ENCODE results near the gene ENDOV. TPM values are rescaled to one million over a fixed set of nuclear protein-coding genes. Genes with fewer than 3 reads are reported as not detected.
A peak's percentile ranks its signal among the peaks of the same experiment; 100 is the strongest.

The ENDOV gene
- total RNA-seq: 10 to 100 TPM; 18.8 to 24.9 TPM
- polyA plus RNA-seq (ENCODE audit: insufficient read length in 6 of 6): 10 to 100 TPM; 37.1 to 49.9 (median 44.0) TPM
- long read RNA-seq, donor 1, partial matches to known transcripts: 0 of 7 reads
- long read RNA-seq, donor 1, other reads (novel, unspliced or antisense): 0 of 7 reads
- long read RNA-seq, donor 2, partial matches to known transcripts: 0 of 7 reads
- long read RNA-seq, donor 2, other reads (novel, unspliced or antisense): 0 of 7 reads
- long read RNA-seq, donor 3, partial matches to known transcripts: 0 of 3 reads
- long read RNA-seq, donor 3, other reads (novel, unspliced or antisense): 0 of 3 reads
- long read RNA-seq, donor 4, transcript ENDOV-201 (8 exons, 1,226 nt): minor isoform, 5 of 31 reads
- long read RNA-seq, donor 4, transcript ENDOV-213 (9 exons, 2,680 nt): major isoform, 6 of 31 reads
- long read RNA-seq, donor 4, partial matches to known transcripts: 3 of 31 reads
- long read RNA-seq, donor 4, other reads (novel, unspliced or antisense): 16 of 31 reads
- long read RNA-seq, donor 5, partial matches to known transcripts: 0 of 4 reads
- long read RNA-seq, donor 5, other reads (novel, unspliced or antisense): 0 of 4 reads
- long read RNA-seq, donor 6, partial matches to known transcripts: 0 of 4 reads
- long read RNA-seq, donor 6, other reads (novel, unspliced or antisense): 0 of 4 reads
- long read RNA-seq, donor 7, partial matches to known transcripts: 0 of 2 reads
- long read RNA-seq, donor 7, other reads (novel, unspliced or antisense): 0 of 2 reads
- long read RNA-seq, donor 8, partial matches to known transcripts: 0 of 2 reads
- long read RNA-seq, donor 8, other reads (novel, unspliced or antisense): 0 of 2 reads
- long read RNA-seq, donor 9: 0 reads
- long read RNA-seq, donor 10, partial matches to known transcripts: 4 of 36 reads
- long read RNA-seq, donor 10, other reads (novel, unspliced or antisense): 25 of 36 reads
- long read RNA-seq, donor 11: 0 reads
- long read RNA-seq, donor 12, partial matches to known transcripts: 0 of 6 reads
- long read RNA-seq, donor 12, other reads (novel, unspliced or antisense): 0 of 6 reads

DNA sequence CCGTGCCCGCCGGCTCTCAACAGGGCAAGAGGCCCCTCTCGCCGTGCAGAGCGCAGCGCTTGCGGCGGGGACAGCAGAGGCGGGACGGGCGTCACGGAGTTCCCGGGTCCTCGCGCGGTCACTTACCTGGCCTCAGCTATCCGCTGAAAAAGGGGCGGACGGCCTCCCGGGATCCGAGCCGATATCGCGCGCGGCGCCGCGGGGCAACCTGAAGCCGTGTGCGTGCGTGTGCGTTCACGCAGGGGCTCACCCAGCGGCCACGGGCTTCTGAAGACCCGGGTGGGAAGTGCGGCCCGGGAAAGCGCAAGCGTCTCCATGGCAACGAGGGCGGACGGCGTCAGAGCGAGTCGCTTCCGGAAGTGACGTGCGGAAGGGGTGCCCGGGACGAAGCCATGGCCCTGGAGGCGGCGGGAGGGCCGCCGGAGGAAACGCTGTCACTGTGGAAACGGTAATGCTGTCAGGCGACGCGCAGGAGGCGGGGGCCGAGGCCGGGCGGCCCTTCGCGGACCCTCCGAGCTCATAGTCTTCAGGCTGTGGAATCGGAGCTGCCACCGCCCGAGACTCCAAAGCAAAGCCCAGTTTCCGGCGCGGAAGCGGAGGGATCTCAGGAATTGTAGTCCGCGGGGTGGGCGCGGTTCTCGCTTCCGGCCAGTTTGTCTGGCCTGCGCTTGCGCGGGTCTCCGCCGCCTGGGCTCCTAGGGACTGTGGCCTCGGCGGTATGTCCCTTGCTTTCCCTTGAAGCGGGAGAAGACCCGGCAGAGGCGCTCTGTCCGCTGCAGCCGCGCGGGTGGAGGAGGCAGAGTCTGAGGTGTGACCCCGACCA, at the start of gene ENDOV:
Gene ENDOV (plus strand): TSS at position 365 of the 823 bp plus-strand sequence. CDS start 28 bp downstream, at position 393.
- Histone ChIP-seq H3K27me3 (peaks cover 0 to 15% of the 10 kb centered on the region in 2 donors), H3K27ac (peak within 1 kb of the TSS; percentile 96 to 98), H3K36me3 (peaks cover 0 to 20% of the 10 kb centered on the region in 2 donors), H3K9me3 (no peaks in the 10 kb centered on the region), H3K4me3 (peak within 1 kb of the TSS; percentile 93 to 96), H3K4me1 (peaks cover 8 to 38% of the 10 kb centered on the region in 2 donors)
- DNase-seq (peak; percentile 96 to 99 (median 98)), ATAC-seq (peak; percentile 96)
- TF ChIP-seq, protein P1, sequence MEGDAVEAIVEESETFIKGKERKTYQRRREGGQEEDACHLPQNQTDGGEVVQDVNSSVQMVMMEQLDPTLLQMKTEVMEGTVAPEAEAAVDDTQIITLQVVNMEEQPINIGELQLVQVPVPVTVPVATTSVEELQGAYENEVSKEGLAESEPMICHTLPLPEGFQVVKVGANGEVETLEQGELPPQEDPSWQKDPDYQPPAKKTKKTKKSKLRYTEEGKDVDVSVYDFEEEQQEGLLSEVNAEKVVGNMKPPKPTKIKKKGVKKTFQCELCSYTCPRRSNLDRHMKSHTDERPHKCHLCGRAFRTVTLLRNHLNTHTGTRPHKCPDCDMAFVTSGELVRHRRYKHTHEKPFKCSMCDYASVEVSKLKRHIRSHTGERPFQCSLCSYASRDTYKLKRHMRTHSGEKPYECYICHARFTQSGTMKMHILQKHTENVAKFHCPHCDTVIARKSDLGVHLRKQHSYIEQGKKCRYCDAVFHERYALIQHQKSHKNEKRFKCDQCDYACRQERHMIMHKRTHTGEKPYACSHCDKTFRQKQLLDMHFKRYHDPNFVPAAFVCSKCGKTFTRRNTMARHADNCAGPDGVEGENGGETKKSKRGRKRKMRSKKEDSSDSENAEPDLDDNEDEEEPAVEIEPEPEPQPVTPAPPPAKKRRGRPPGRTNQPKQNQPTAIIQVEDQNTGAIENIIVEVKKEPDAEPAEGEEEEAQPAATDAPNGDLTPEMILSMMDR (IDR thresholded peaks at IDR 0.05): no peak
- intact Hi-C loops (cut with DNase I): no loop called here

DNA sequence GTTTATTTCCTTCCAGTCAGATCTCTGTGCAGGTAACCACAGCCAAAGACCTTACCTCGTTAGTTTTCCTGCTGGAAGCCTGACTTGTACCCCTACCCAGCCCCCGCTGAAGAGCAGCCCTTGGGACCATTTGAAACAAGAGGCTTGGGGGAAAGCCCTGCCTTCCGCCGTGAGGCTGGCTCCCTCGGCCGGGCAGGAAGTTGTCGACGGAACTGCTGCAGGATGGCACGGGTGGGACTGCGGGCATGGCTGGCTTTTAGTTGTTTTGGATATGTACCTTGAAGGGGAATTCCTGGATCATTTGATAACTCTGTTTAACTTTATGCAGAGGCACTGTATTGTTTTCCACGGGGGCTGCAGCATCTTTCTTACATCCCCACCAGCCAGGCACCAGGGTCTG, 49.0 kb upstream of the ENDOV start:
- Histone ChIP-seq H3K36me3 (peaks cover 3 to 100% of the 10 kb centered on the region in 2 donors), H3K27ac (no peak overlapping the region), H3K4me1 (no peaks in the 10 kb centered on the region), H3K27me3 (no peaks in the 10 kb centered on the region), H3K9me3 (no peaks in the 10 kb centered on the region), H3K4me3 (no peak overlapping the region)
- intact Hi-C loops (cut with DNase I): no loop called here
- DNase-seq: peak in 1 of 4 donors; percentile 69
- ATAC-seq: no peak
- TF ChIP-seq, protein P1 (IDR thresholded peaks at IDR 0.05): no peak

DNA sequence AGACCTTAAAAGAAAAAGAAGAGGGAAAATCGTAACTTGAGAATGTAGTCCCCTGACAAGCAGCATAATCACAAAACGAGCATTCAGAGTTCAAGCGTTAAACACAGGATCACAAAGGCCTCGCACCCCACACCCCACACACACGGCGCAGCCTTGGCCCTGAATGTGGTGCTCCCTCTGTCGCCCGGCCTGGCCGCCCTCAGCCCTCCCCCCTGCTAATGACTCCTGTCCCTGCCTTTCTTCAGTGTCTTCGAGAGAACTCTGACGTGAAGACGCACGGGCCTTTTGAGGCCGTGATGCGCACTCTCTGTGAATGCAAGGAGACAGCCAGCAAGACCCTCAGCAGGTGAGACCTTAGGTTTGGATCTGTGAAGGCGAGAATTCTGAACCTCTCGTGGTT, 47.5 kb upstream of the ENDOV start:
- DNase-seq (peak in 2 of 4 donors; percentile 5 to 51), ATAC-seq (no peak)
- Histone ChIP-seq H3K36me3 (peaks cover 0 to 100% of the 10 kb centered on the region in 2 donors), H3K27me3 (no peaks in the 10 kb centered on the region), H3K9me3 (no peaks in the 10 kb centered on the region), H3K27ac (no peak overlapping the region), H3K4me1 (no peaks in the 10 kb centered on the region), H3K4me3 (no peak overlapping the region)
- TF ChIP-seq, protein P1 (IDR thresholded peaks at IDR 0.05): no peak
- intact Hi-C loops (cut with DNase I): no loop called here

DNA sequence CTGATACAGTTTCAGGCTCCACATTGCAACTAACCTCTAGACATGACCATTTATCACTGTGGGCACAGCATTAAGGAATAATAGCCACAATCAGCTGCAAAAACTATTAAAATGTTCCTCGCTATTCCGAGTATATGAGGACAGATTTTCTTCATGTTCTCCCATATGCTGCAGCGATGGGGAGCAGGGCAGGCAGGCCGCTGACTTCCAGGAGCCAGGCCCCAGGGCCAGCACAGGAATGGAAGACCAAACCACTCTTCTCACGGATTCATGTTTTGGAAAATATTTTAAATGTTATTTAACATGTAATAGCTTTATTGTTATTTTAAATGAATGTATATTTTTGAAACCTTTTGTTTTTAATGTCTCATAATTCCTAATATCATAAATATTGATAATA, 43.8 kb upstream of the ENDOV start:
- Histone ChIP-seq H3K4me3 (no peak overlapping the region), H3K27me3 (no peaks in the 10 kb centered on the region), H3K27ac (no peak overlapping the region), H3K9me3 (no peaks in the 10 kb centered on the region), H3K4me1 (no peaks in the 10 kb centered on the region), H3K36me3 (peaks cover 0 to 100% of the 10 kb centered on the region in 2 donors)
- intact Hi-C loops (cut with DNase I): no loop called here
- TF ChIP-seq, protein P1 (IDR thresholded peaks at IDR 0.05): no peak
- DNase-seq (peak in 1 of 4 donors; percentile 46), ATAC-seq (no peak)

Data from left lung (tissue), 14 donors.